SHP77 treated with DMSO at 0.1 percent for 48 hours (cell line): ENCODE results near the gene FNDC1.

ENCODE experiments used
- DNase-seq: peaks from one replicate; lab custom pipeline; 2025; lab: John Stamatoyannopoulos, UW

The FNDC1 gene

GRCh38 chr6:159308198-159308597 is 139.0 kb downstream of the FNDC1 start:
- no peak for DNase-seq

GRCh38 chr6:159309723-159310122 is 140.5 kb downstream of the FNDC1 start:
- no peak for DNase-seq

GRCh38 chr6:159311618-159312017 is 142.4 kb downstream of the FNDC1 start:
- DNase-seq, result no peak

- no peak for DNase-seq
Observed at GRCh38 chr6:159312206-159312605, 143.0 kb downstream of the FNDC1 start.

GRCh38 chr6:159313018-159313417 is 143.8 kb downstream of the FNDC1 start:
- DNase-seq, result no peak

GRCh38 chr6:159315562-159315961 is 146.4 kb downstream of the FNDC1 start:
- DNase-seq, result no peak

GRCh38 chr6:159317430-159317829 is 148.2 kb downstream of the FNDC1 start:
- no peak for DNase-seq

- no peak for DNase-seq
Observed at GRCh38 chr6:159321267-159321666, 152.1 kb downstream of the FNDC1 start.
